Endothelial cell of umbilical vein (primary cell): ENCODE results near the gene XIRP2. TPM values are rescaled to one million over a fixed set of nuclear protein-coding genes. Genes with fewer than 3 reads are reported as not detected.
A peak's percentile ranks its signal among the peaks of the same experiment; 100 is the strongest.

Experiments used
- BruUV-seq: library from RNA; stranded (reverse); fragments of 400-500 nt; replicated peaks from 2 replicates; lab custom pipeline; 2021; lab: Mats Ljungman, UMichigan
- CTCF ChIA-PET: fragments of 300-600, 350-600 bp; sonication (Branson Sonifier 250); formaldehyde crosslinking; loops from one replicate; lab custom pipeline; 2021; ENCODE audit warnings: antibody characterized with exemption, inconsistent platforms; lab: Charles Lee
- POLR2A ChIA-PET: fragments of 300-600, 350-600 bp; sonication (Branson Sonifier 250); formaldehyde crosslinking; loops from one replicate; lab custom pipeline; 2021; ENCODE audit warnings: antibody characterized with exemption, inconsistent platforms; lab: Charles Lee
- DNase-seq: peaks from one replicate; pipeline ENCODE4 v3.0.0-alpha.2; 2011; ENCODE audit warnings: low read depth, low spot score
- FAIRE-seq: peaks from 2 replicates; lab custom pipeline; 2011; peaks lifted over from hg19 to GRCh38; lab: Jason Lieb, UNC
- H2AFZ ChIP-seq: 2 replicates; pipeline ENCODE4 v1.6.0; 2012; ENCODE audit warnings: low read depth, low read length, control low read depth, inconsistent platforms
- H3K27ac ChIP-seq: 2 replicates; pipeline ENCODE4 v1.5.1; 2011; ENCODE audit warnings: low read depth, mild to moderate bottlenecking, control low read depth, low read length, moderate library complexity; ENCODE audit not compliant: insufficient read depth
- H3K27me3 ChIP-seq, 2 experiments: 2 replicates each; pipeline versions ENCODE4 v1.6.0 to v1.6.1; 2011; ENCODE audit warnings: low read length in 2 of 2, mixed read lengths in 1 of 2; ENCODE audit not compliant: control insufficient read depth in 2 of 2, insufficient read depth in 2 of 2
- H3K36me3 ChIP-seq, 2 experiments: 2 replicates in 1 of 2; 3 replicates in 1 of 2; pipeline ENCODE4 v1.5.1; 2011; ENCODE audit warnings: low read length in 2 of 2, mild to moderate bottlenecking in 1 of 2, moderate library complexity in 1 of 2; ENCODE audit not compliant: control insufficient read depth in 2 of 2, insufficient read depth in 2 of 2; ENCODE audit errors: extremely low read depth in 1 of 2
- H3K4me1 ChIP-seq: 3 replicates; pipeline ENCODE4 v1.5.1; 2011; ENCODE audit warnings: mild to moderate bottlenecking, low read length; ENCODE audit not compliant: control insufficient read depth, insufficient read depth; ENCODE audit errors: extremely low read depth
- H3K4me2 ChIP-seq: 2 replicates; pipeline ENCODE4 v1.6.1; 2011; ENCODE audit warnings: low read length, control low read depth, mixed read lengths; ENCODE audit not compliant: insufficient read depth
- H3K4me3 ChIP-seq, 3 experiments: fragments of 200-600 bp in 1 of 3; sonication (generic), shearing (Covaris generic) in 1 of 3; replicated peaks in 1 of 3; 2 replicates each; pipeline ENCODE4 v1.5.1; 2011 to 2016; ENCODE audit warnings: control low read depth in 3 of 3, low read length in 3 of 3, mild to moderate bottlenecking in 2 of 3, inconsistent platforms in 1 of 3, low read depth in 1 of 3, moderate library complexity in 1 of 3; ENCODE audit not compliant: insufficient read depth in 1 of 3
- H3K79me2 ChIP-seq: 2 replicates; pipeline ENCODE4 v1.6.0; 2012; ENCODE audit warnings: low read length, inconsistent platforms; ENCODE audit not compliant: control insufficient read depth, insufficient read depth
- H3K9ac ChIP-seq: replicated peaks from 2 replicates; pipeline ENCODE3; 2011; ENCODE audit warnings: low read length, control low read depth; ENCODE audit not compliant: insufficient read depth; ENCODE audit errors: extremely low read depth
- H3K9me1 ChIP-seq: replicated peaks from 3 replicates; pipeline ENCODE4 v1.6.0; 2011; ENCODE audit warnings: mild to moderate bottlenecking, low read length; ENCODE audit not compliant: control insufficient read depth, insufficient read depth; ENCODE audit errors: extremely low read depth
- H3K9me3 ChIP-seq: replicated peaks from 2 replicates; pipeline ENCODE4 v1.5.1; 2012; ENCODE audit warnings: low read length, inconsistent platforms; ENCODE audit not compliant: control insufficient read depth, insufficient read depth
- H4K20me1 ChIP-seq: replicated peaks from 2 replicates; pipeline ENCODE3; 2011; ENCODE audit warnings: mild to moderate bottlenecking, low read length; ENCODE audit not compliant: control insufficient read depth, insufficient read depth; ENCODE audit errors: extremely low read depth
- EZH2 ChIP-seq: IDR thresholded peaks from 2 replicates; pipeline ENCODE4 v1.6.1; 2012; ENCODE audit warnings: borderline replicate concordance, low read depth, mild to moderate bottlenecking, moderate library complexity, low read length, inconsistent platforms; ENCODE audit not compliant: severe bottlenecking
- GATA2 ChIP-seq: IDR thresholded peaks from 2 replicates; pipeline ENCODE4 v1.7.0; 2011; ENCODE audit warnings: low read depth, mild to moderate bottlenecking, moderate library complexity, mixed read lengths, low read length; ENCODE audit not compliant: insufficient read length, insufficient read depth
- POLR2AphosphoS5 ChIP-seq: IDR thresholded peaks from 2 replicates; pipeline ENCODE4 v1.6.1; 2012; ENCODE audit warnings: low read depth, mild to moderate bottlenecking, control low read depth, low read length, moderate library complexity; ENCODE audit not compliant: insufficient read depth
- dilution Hi-C: fragments of 300-500 bp; cut with MboI; formaldehyde crosslinking; loops from one replicate; pipeline ENCODE4 v1.15.0; 2019; ENCODE audit warnings: low sequenced_read_pairs; ENCODE audit not compliant: extremely low pct_ligation_motif_present
- intact Hi-C: fragments of 100-400 bp; cut with micrococcal nuclease; formaldehyde crosslinking; loops from one replicate; pipeline ENCODE4 v1.10.0; 2022
- polyA plus RNA-seq, 4 experiments: library from polyadenylated mRNA; depleted of rRNA in 3 of 4; stranded (reverse) in 3 of 4; unstranded in 1 of 4; fragments of >200 nt; gene quantifications; 2 replicates each; pipeline versions ENCODE4 v1.2.1 to v1.2.3, GENCODE V29; 2011 to 2012; ENCODE audit warnings: missing spikeins in 1 of 4
- total RNA-seq: library from RNA; stranded (reverse); gene quantifications from 2 replicates; pipeline ENCODE4 v1.2.3, GENCODE V29; 2021
- TF ChIP-seq, protein P1 (sequence below): IDR thresholded peaks from 2 replicates; pipeline ENCODE4 v1.6.1; 2011; ENCODE audit not compliant: insufficient read depth, insufficient read length

The XIRP2 gene
- total and polyA plus RNA-seq, 2 donors (not counting 3 experiments of a cell fraction or from before 2014, with no cell fraction given): 0.08 to 0.66 TPM

GRCh38 chr2:166917415-166917814, 29.1 kb downstream of the XIRP2 start:
- Histone ChIP-seq H3K36me3 (no peaks in the 10 kb centered on the region), H3K27me3 (no peaks in the 10 kb centered on the region), H3K4me1 (no peaks in the 10 kb centered on the region), H3K79me2 (no peaks in the 10 kb centered on the region), H3K9ac (no peak overlapping the region), H3K9me3 (no peaks in the 10 kb centered on the region), H3K4me2 (no peak overlapping the region), H2AFZ (no peak overlapping the region), H3K9me1 (no peaks in the 10 kb centered on the region), H3K4me3 (no peak overlapping the region), H3K27ac (no peak overlapping the region), H4K20me1 (no peaks in the 10 kb centered on the region)
- FAIRE-seq: no peak
- DNase-seq: peak; percentile 1
- dilution Hi-C loops: no loop called here
- ChIA-PET CTCF (no interaction called here), POLR2A (no interaction called here)
- TF ChIP-seq GATA2: no peak
- intact Hi-C loops: no loop called here
- BruUV-seq: no TSS peak

DNA sequence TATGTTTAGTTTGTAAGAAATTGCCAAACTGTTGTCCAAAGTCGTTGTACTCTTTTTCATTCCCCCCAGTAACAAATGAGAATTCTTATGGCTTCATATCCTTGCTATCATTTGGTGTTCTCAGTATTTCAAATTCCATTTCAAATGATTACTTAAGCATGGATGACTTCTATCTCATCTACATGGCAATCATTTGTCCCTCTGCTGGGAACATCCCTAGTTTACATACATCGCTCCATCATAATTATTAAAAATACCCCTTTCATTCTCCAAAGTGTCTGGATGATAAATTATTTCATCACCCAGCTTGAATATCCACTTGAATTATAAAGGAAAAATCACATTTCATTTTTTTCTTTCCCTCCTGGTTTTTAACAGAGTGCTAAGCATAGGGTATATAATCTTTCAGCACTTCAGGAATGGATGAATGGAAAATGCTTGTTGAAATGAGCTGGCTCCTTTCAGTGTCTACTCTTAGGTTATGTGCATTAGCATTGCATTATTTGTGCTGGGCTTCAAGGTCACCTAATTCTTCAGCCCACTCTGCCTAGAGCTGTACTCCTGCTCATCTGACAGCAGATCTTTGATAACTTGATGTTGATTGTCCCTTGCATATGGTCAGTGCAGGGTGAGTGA, 33.1 kb downstream of the XIRP2 start:
- intact Hi-C loops (no loop called here), dilution Hi-C loops (no loop called here)
- no TSS peak for BruUV-seq
- Histone ChIP-seq H3K4me2 (no peak overlapping the region), H3K9me1 (no peaks in the 10 kb centered on the region), H2AFZ (no peak overlapping the region), H3K36me3 (no peaks in the 10 kb centered on the region), H3K9me3 (no peaks in the 10 kb centered on the region), H3K27me3 (no peaks in the 10 kb centered on the region), H3K9ac (no peak overlapping the region), H3K4me3 (no peak overlapping the region), H3K27ac (no peak overlapping the region), H4K20me1 (no peaks in the 10 kb centered on the region), H3K79me2 (no peaks in the 10 kb centered on the region), H3K4me1 (no peaks in the 10 kb centered on the region)
- DNase-seq: no peak
- no peak for FAIRE-seq
- CTCF ChIA-PET: no interaction called here
- POLR2A ChIA-PET: no interaction called here
- no peak for TF ChIP-seq POLR2AphosphoS5
- TF ChIP-seq EZH2: no peak
- TF ChIP-seq, protein P1, sequence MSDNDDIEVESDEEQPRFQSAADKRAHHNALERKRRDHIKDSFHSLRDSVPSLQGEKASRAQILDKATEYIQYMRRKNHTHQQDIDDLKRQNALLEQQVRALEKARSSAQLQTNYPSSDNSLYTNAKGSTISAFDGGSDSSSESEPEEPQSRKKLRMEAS: no peak
